NCI-H1417 (cell line): ENCODE measurements around the gene CFL1.
A peak's percentile ranks its signal among the peaks of the same experiment; 100 is the strongest.
"Not testable (repeated sequence)": the region's sequence is repeated elsewhere in the genome, so short reads cannot be mapped to it uniquely, and the experiment has no call there.

Source experiments
- DNase-seq, 3 experiments: peaks; one replicate each; lab custom pipeline; 2025; lab: John Stamatoyannopoulos, UW

Gene CFL1

GRCh38 chr11:65842144-65842543 is 15.8 kb downstream of the CFL1 start:
- DNase-seq, result no peak

- no peak for DNase-seq
These were observed 23.8 kb downstream of the CFL1 start for GRCh38 chr11:65834202-65834601.

GRCh38 chr11:65833297-65834030 is 24.5 kb downstream of the CFL1 start, which contains the start of gene SNX32:
TSS of gene SNX32 (plus strand) at chr11:65833963. CDS start at chr11:65834066, 103 bp downstream.
- DNase-seq, result peak; percentile 95 to 96 (median 95)

GRCh38 chr11:65832231-65832630 is 25.7 kb downstream of the CFL1 start:
- DNase-seq, result not testable (repeated sequence)

- DNase-seq, result no peak
These were observed 28.5 kb downstream of the CFL1 start for GRCh38 chr11:65829459-65829858.

- DNase-seq, result no peak
These were observed 30.8 kb downstream of the CFL1 start for GRCh38 chr11:65826984-65827735.

- no peak for DNase-seq
These were observed 35.0 kb downstream of the CFL1 start for GRCh38 chr11:65822776-65823528.

GRCh38 chr11:65821107-65821506 is 36.9 kb downstream of the CFL1 start:
- DNase-seq, result peak in 2 of 3 experiments; percentile 87 to 95

GRCh38 chr11:65817835-65818680 is 39.9 kb downstream of the CFL1 start:
- peak; percentile 89 to 95 (median 90) for DNase-seq

- DNase-seq, result peak in 2 of 3 experiments; percentile 39 to 69
These were observed 40.6 kb downstream of the CFL1 start for GRCh38 chr11:65817312-65817834.

GRCh38 chr11:65816696-65817095 is 41.3 kb downstream of the CFL1 start:
- no peak for DNase-seq

GRCh38 chr11:65814986-65815565 is 42.9 kb downstream of the CFL1 start:
- no peak for DNase-seq

GRCh38 chr11:65814131-65814985 is 43.6 kb downstream of the CFL1 start:
- no peak for DNase-seq

GRCh38 chr11:65811764-65812475 is 46.1 kb downstream of the CFL1 start:
- DNase-seq, result no peak

- DNase-seq, result peak in 1 of 3 experiments; percentile 24
These were observed 47.7 kb downstream of the CFL1 start for GRCh38 chr11:65810046-65810868.

GRCh38 chr11:65809496-65809895 is 48.5 kb downstream of the CFL1 start:
- DNase-seq, result no peak

- DNase-seq, result peak in 2 of 3 experiments; percentile 39 to 41
These were observed 49.1 kb downstream of the CFL1 start for GRCh38 chr11:65808744-65809341.

- no peak for DNase-seq
These were observed 51.0 kb downstream of the CFL1 start for GRCh38 chr11:65806979-65807378.
